ENCODE measurements around the gene RER1. TPM values are rescaled to one million over a fixed set of nuclear protein-coding genes. Genes with fewer than 3 reads are reported as not detected.
A peak's percentile ranks its signal among the peaks of the same experiment; 100 is the strongest.

RER1 gene
- total RNA-seq, 1 donor from 2014 or later: 99.3 TPM

DNA sequence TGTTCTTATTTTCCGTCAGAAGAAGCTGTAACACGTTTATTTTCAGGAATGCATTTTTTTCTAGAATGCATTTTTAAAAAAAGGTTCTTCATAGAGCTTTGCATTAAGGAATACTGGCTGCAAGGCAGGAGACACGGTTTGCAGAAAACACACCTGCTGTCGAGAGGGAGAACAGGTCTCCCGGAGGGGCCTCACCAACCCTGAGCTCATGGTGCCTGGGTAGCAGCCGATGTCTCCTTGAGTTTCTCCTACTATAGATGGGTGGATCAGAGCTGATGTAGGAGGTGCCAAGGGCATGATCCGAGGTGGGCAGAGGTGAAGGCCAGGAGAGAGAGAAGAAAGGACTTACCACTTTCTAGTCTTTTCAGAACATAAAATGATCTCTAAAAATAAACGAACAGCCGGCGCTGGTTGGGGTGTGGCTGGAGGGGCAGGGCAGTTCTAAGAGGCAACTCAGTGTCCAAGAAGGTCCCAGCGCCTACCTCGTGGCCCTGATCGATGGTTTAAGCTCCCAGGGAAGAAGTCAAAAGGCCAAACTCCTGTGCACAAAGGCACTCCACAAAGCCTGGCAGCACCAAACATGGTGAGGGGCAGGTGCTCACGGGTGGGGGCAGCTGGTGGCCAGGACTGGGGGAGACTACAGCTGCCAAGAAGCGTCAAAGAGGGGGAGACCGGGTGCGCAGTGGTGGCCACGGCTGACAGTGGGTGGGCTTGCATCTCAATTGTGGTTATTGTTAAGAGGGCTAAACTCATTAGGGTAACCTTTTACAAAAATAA, 12.5 kb upstream of the RER1 start:
- DNase-seq (ENCODE audit: low spot score, unreplicated experiment): no peak
- H3K4me3 Mint-ChIP-seq (ENCODE audit: low read depth): no peak overlapping the region
- H3K4me1 Mint-ChIP-seq (ENCODE audit: low read depth): no peaks in the 10 kb centered on the region
- no peaks in the 10 kb centered on the region for H3K27me3 Mint-ChIP-seq
- H3K9me3 Mint-ChIP-seq (ENCODE audit: low read depth): no peaks in the 10 kb centered on the region
- TF ChIP-seq, protein P1, sequence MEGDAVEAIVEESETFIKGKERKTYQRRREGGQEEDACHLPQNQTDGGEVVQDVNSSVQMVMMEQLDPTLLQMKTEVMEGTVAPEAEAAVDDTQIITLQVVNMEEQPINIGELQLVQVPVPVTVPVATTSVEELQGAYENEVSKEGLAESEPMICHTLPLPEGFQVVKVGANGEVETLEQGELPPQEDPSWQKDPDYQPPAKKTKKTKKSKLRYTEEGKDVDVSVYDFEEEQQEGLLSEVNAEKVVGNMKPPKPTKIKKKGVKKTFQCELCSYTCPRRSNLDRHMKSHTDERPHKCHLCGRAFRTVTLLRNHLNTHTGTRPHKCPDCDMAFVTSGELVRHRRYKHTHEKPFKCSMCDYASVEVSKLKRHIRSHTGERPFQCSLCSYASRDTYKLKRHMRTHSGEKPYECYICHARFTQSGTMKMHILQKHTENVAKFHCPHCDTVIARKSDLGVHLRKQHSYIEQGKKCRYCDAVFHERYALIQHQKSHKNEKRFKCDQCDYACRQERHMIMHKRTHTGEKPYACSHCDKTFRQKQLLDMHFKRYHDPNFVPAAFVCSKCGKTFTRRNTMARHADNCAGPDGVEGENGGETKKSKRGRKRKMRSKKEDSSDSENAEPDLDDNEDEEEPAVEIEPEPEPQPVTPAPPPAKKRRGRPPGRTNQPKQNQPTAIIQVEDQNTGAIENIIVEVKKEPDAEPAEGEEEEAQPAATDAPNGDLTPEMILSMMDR (IDR thresholded peaks at IDR 0.05; ENCODE audit: unreplicated experiment): no peak
- no peaks in the 10 kb centered on the region for H3K36me3 Mint-ChIP-seq (ENCODE audit: insufficient read depth)
- peak overlapping the region; percentile 75 for H3K27ac Mint-ChIP-seq

DNA sequence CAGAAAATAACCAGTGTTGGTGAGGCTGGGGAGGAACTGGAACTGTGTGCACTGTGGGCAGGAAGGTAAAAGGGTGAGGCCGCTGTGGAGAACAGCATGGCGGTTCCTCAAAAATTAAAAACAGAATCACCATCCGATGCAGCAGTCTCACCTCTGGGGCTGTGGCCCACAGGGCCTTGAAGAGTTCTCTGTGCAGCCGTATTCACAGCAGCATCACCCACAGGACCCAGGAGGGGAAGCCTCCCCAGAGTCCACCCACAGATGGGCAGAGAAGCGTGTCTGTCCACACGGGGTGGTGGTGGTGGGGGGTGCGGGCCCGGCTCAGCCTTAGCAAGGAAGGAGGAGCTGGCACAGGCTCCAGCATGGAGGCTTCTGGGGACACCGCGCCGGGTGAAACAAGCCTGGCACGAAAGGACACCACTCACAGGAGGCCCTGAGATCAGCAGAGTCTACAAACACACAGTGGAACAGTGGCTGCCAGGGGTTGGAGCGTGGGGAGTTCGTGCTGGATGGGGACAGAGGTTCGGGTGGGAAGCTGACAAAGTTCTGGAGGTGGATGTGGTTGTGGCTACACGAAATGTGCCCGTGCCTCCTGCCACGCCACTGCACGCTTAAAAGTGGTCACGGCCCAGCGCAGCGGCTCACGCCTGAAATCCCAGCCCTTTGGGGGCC, 11.8 kb upstream of the RER1 start:
- Mint-ChIP-seq H3K9me3 (ENCODE audit: low read depth) (no peaks in the 10 kb centered on the region), H3K4me3 (ENCODE audit: low read depth) (no peak overlapping the region), H3K4me1 (ENCODE audit: low read depth) (no peaks in the 10 kb centered on the region), H3K27me3 (no peaks in the 10 kb centered on the region), H3K27ac (no peak overlapping the region), H3K36me3 (ENCODE audit: insufficient read depth) (no peaks in the 10 kb centered on the region)
- TF ChIP-seq, protein P1 (IDR thresholded peaks at IDR 0.05; ENCODE audit: unreplicated experiment): no peak
- DNase-seq (ENCODE audit: low spot score, unreplicated experiment): no peak

DNA sequence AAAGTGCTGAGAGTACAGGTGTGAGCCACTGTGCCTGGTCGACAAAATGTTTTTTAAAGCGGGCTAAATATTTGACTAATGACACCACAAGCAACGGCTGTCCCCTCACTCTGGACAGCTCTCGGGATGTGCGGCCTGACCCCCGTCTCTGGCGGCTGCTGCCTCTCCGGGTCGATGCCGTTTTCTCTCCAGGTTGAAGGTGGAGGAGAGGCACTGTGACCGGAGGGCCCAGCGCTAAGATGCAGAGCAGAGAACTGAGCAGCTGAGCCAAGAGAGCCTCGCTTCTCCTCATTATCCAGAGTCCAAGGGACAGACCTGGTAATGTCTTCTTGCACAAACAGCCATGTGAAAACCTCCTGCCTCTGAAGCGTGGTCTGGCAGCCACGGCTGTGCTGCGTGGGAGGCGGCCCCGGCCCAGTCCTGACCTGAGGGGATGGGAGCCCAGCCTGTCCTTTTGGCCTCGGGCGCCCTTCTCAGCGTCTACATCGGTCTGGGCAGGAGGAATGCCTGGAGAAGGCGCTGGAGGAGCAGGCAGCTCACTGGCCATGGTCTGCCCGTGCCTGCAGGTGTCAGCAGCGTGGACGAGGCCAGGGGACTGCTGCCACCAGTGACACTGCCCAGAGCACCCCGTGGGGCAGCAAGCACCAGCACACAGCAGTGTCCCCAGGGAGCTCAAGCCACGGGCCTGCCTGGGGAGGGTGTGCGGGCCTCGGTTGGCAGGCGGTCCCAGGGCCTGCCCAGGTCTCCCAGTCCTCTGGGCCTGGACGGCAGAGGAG, 10.6 kb upstream of the RER1 start:
- Mint-ChIP-seq H3K4me1 (ENCODE audit: low read depth) (no peaks in the 10 kb centered on the region), H3K9me3 (ENCODE audit: low read depth) (no peaks in the 10 kb centered on the region), H3K27ac (no peak overlapping the region), H3K36me3 (ENCODE audit: insufficient read depth) (no peaks in the 10 kb centered on the region), H3K27me3 (no peaks in the 10 kb centered on the region), H3K4me3 (ENCODE audit: low read depth) (no peak overlapping the region)
- DNase-seq (ENCODE audit: low spot score, unreplicated experiment): no peak
- TF ChIP-seq, protein P1 (IDR thresholded peaks at IDR 0.05; ENCODE audit: unreplicated experiment): no peak

DNA sequence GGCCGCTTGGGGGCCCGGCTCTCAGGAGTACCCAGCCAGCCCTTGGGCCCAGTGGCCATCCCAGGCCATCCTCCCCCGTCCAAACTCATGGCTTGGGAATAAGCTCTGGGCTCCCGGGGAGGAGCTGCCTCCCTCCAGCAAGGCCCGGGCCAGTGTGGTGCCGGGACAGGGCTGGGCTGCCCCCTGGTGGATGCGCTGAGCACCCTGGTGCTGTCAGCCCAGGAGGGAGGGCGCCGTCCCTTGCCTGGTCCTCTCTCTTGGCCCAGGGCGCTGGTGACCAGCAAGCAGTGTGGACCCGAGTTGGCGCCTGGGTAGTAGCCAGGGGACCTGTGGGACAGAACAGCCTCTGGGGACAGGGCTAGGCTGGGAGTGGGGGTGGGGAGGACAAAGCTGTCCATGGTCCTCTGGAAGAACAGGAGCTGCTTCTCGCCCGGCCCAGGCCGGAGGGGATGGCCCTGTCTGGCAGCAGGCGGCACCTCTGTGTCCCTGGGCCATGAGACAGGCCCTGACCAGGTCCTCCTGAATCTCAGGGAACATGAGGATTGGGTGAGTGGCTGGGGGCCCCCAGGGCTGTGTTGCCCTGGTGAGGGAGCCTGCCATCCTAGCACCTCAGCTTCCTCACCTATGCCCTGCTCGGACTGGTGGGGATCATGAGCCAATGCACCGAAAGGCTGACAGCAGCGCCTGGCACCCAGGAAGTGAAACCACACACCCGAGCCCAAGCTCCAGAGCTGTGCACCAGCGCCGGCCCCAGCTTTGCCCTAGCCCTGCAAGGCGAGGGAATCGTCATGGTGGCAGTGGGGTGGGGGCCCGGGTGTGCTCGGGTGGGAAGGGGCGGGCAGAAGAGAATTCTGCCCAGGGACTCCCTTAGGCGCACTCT, 9.7 kb upstream of the RER1 start:
- Mint-ChIP-seq H3K4me1 (ENCODE audit: low read depth) (no peaks in the 10 kb centered on the region), H3K9me3 (ENCODE audit: low read depth) (no peaks in the 10 kb centered on the region), H3K4me3 (ENCODE audit: low read depth) (no peak overlapping the region), H3K27me3 (no peaks in the 10 kb centered on the region), H3K27ac (no peak overlapping the region), H3K36me3 (ENCODE audit: insufficient read depth) (no peaks in the 10 kb centered on the region)
- TF ChIP-seq, protein P1 (IDR thresholded peaks at IDR 0.05; ENCODE audit: unreplicated experiment): peak; percentile 83
- DNase-seq (ENCODE audit: low spot score, unreplicated experiment): peak; percentile 65
